ENCODE measurements around the gene CYBA.

CYBA gene

GRCh38 chr16:88657371-88657770, 6.5 kb upstream of the CYBA start:
- H3K27ac ChIP-seq (replicated peaks) = no peak overlapping the region
- no peak for DNase-seq (ENCODE audit: low read depth in 1 of 2, low spot score in 1 of 2)

GRCh38 chr16:88656291-88656980, 5.6 kb upstream of the CYBA start:
- TF ChIP-seq POLR2AphosphoS5 (IDR thresholded peaks at IDR 0.05; ENCODE audit: low read depth) (no peak), CTCF (IDR thresholded peaks at IDR 0.05; ENCODE audit: insufficient read depth, low read length) (no peak), REST (IDR thresholded peaks at IDR 0.05; ENCODE audit: insufficient replicate concordance, low read depth) (no peak), SPI1 (IDR thresholded peaks at IDR 0.05; ENCODE audit: borderline replicate concordance, low read depth) (no peak), GABPA (IDR thresholded peaks at IDR 0.05; ENCODE audit: low read depth) (no peak)
- DNase-seq (ENCODE audit: low read depth in 1 of 2, low spot score in 1 of 2) = no peak
- Histone ChIP-seq H3K27me3 (ENCODE audit: insufficient read depth, poor library complexity, severe bottlenecking) (no peaks in the 10 kb centered on the region), H3K27ac (replicated peaks) (no peak overlapping the region), H3K4me3 (replicated peaks; ENCODE audit: insufficient read depth, low read length) (no peak overlapping the region)

More at GRCh38 chr16:88657371-88657770, 6.5 kb upstream of the CYBA start:
- Histone ChIP-seq H3K4me3 (replicated peaks; ENCODE audit: insufficient read depth, low read length) (no peak overlapping the region), H3K27me3 (ENCODE audit: insufficient read depth, poor library complexity, severe bottlenecking) (no peaks in the 10 kb centered on the region)
- no peak for TF ChIP-seq GABPA (IDR thresholded peaks at IDR 0.05; ENCODE audit: low read depth)
- TF ChIP-seq REST (IDR thresholded peaks at IDR 0.05; ENCODE audit: insufficient replicate concordance, low read depth) = no peak
- TF ChIP-seq POLR2AphosphoS5 (IDR thresholded peaks at IDR 0.05; ENCODE audit: low read depth) = no peak
- no peak for TF ChIP-seq SPI1 (IDR thresholded peaks at IDR 0.05; ENCODE audit: borderline replicate concordance, low read depth)
- TF ChIP-seq CTCF (IDR thresholded peaks at IDR 0.05; ENCODE audit: insufficient read depth, low read length) = no peak

- Histone ChIP-seq H3K27ac (replicated peaks) (no peak overlapping the region), H3K27me3 (ENCODE audit: insufficient read depth, poor library complexity, severe bottlenecking) (no peaks in the 10 kb centered on the region), H3K4me3 (replicated peaks; ENCODE audit: insufficient read depth, low read length) (no peak overlapping the region)
- DNase-seq (ENCODE audit: low read depth in 1 of 2, low spot score in 1 of 2) = no peak
- TF ChIP-seq REST (IDR thresholded peaks at IDR 0.05; ENCODE audit: insufficient replicate concordance, low read depth) (no peak), POLR2AphosphoS5 (IDR thresholded peaks at IDR 0.05; ENCODE audit: low read depth) (no peak), SPI1 (IDR thresholded peaks at IDR 0.05; ENCODE audit: borderline replicate concordance, low read depth) (no peak), CTCF (IDR thresholded peaks at IDR 0.05; ENCODE audit: insufficient read depth, low read length) (no peak), GABPA (IDR thresholded peaks at IDR 0.05; ENCODE audit: low read depth) (no peak)
These were observed 5.0 kb upstream of the CYBA start for GRCh38 chr16:88655733-88656281.

All from HL-60 (cell line).